NCI-H1048 (cell line): ENCODE measurements around the gene SSTR5.

Experiments used
- DNase-seq: peaks from one replicate; lab custom pipeline; 2025; lab: John Stamatoyannopoulos, UW

SSTR5 gene

GRCh38 chr16:1040346-1040745 is 32.2 kb upstream of the SSTR5 start:
- no peak for DNase-seq

- DNase-seq, result no peak
These were observed 30.4 kb upstream of the SSTR5 start for GRCh38 chr16:1042049-1042744.

GRCh38 chr16:1042866-1043265 is 29.7 kb upstream of the SSTR5 start:
- no peak for DNase-seq

GRCh38 chr16:1043881-1044451 is 28.6 kb upstream of the SSTR5 start:
- DNase-seq, result no peak

- no peak for DNase-seq
These were observed 27.9 kb upstream of the SSTR5 start for GRCh38 chr16:1044460-1045309.

- DNase-seq, result no peak
These were observed 27.1 kb upstream of the SSTR5 start for GRCh38 chr16:1045310-1045992.

- no peak for DNase-seq
These were observed 26.3 kb upstream of the SSTR5 start for GRCh38 chr16:1045993-1046911.

- DNase-seq, result no peak
These were observed 25.4 kb upstream of the SSTR5 start for GRCh38 chr16:1047123-1047522.

- DNase-seq, result no peak
These were observed 24.7 kb upstream of the SSTR5 start for GRCh38 chr16:1047801-1048200.

GRCh38 chr16:1048442-1049112 is 24.0 kb upstream of the SSTR5 start:
- no peak for DNase-seq

GRCh38 chr16:1049113-1049975 is 23.2 kb upstream of the SSTR5 start:
- DNase-seq, result no peak

- no peak for DNase-seq
These were observed 22.6 kb upstream of the SSTR5 start for GRCh38 chr16:1049976-1050247.

- DNase-seq, result no peak
These were observed 22.0 kb upstream of the SSTR5 start for GRCh38 chr16:1050516-1050915.

GRCh38 chr16:1050921-1051320 is 21.6 kb upstream of the SSTR5 start:
- no peak for DNase-seq

GRCh38 chr16:1051446-1051845 is 21.1 kb upstream of the SSTR5 start:
- DNase-seq, result no peak

- no peak for DNase-seq
These were observed 19.8 kb upstream of the SSTR5 start for GRCh38 chr16:1052721-1053120.

GRCh38 chr16:1053121-1053521 is 19.4 kb upstream of the SSTR5 start:
- DNase-seq, result no peak

GRCh38 chr16:1053700-1054368 is 18.7 kb upstream of the SSTR5 start:
- DNase-seq, result no peak
